Karpas-422 (cell line): ENCODE data around the gene ISYNA1. TPM values are rescaled to one million over a fixed set of nuclear protein-coding genes. Genes with fewer than 3 reads are reported as not detected.

Source experiments
- DNase-seq: peaks from one replicate; pipeline ENCODE4 v3.0.0-alpha.2; 2015
- H2AFZ ChIP-seq: fragments of 200-600 bp; sonication (generic); 2 replicates; pipeline ENCODE4 v1.6.1; 2014; ENCODE audit warnings: antibody characterized with exemption, low read length, mixed read lengths
- H3K27ac ChIP-seq: fragments of 200-600 bp; sonication (generic); 2 replicates; pipeline ENCODE4 v1.5.1; 2014; ENCODE audit warnings: mild to moderate bottlenecking, low read length, moderate library complexity
- H3K27me3 ChIP-seq: fragments of 200-600 bp; sonication (generic); 2 replicates; pipeline ENCODE4 v1.6.1; 2014; ENCODE audit warnings: low read length, mixed read lengths
- H3K36me3 ChIP-seq: fragments of 200-600 bp; sonication (generic); 2 replicates; pipeline ENCODE4 v1.6.1; 2014; ENCODE audit warnings: low read length, mixed read lengths; ENCODE audit not compliant: insufficient read depth
- H3K4me1 ChIP-seq: fragments of 200-600 bp; sonication (generic); 2 replicates; pipeline ENCODE4 v1.6.1; 2014; ENCODE audit warnings: mild to moderate bottlenecking, low read length, mixed read lengths
- H3K4me2 ChIP-seq: fragments of 200-600 bp; sonication (generic); 2 replicates; pipeline ENCODE4 v1.6.1; 2014; ENCODE audit warnings: low read length, low read depth, mild to moderate bottlenecking; ENCODE audit not compliant: poor library complexity, severe bottlenecking
- H3K4me3 ChIP-seq: fragments of 200-600 bp; sonication (generic); 2 replicates; pipeline ENCODE4 v1.5.1; 2014; ENCODE audit warnings: mild to moderate bottlenecking, antibody characterized with exemption, low read length, mixed read lengths
- H3K79me2 ChIP-seq: fragments of 200-600 bp; sonication (generic); 2 replicates; pipeline ENCODE4 v1.6.1; 2014; ENCODE audit warnings: mild to moderate bottlenecking, low read length, mixed read lengths
- H3K9ac ChIP-seq: fragments of 200-600 bp; sonication (generic); 2 replicates; pipeline ENCODE4 v1.6.0; 2014; ENCODE audit warnings: low read length
- H3K9me2 ChIP-seq: fragments of 200-600 bp; sonication (generic), shearing (Covaris generic); replicated peaks from 2 replicates; pipeline ENCODE4 v1.6.0; 2014; ENCODE audit warnings: mild to moderate bottlenecking, low read length, moderate library complexity; ENCODE audit not compliant: insufficient read depth
- H3K9me3 ChIP-seq: fragments of 300-700, 200-600 bp; sonication (generic); 2 replicates; pipeline ENCODE4 v1.6.1; 2014; ENCODE audit warnings: low read length, mixed read lengths
- H4K20me1 ChIP-seq: fragments of 200-600 bp; sonication (generic); 2 replicates; pipeline ENCODE4 v1.6.1; 2014; ENCODE audit warnings: mild to moderate bottlenecking, antibody characterized with exemption, low read length, low read depth; ENCODE audit not compliant: insufficient read depth
- total RNA-seq: library from RNA; depleted of rRNA; stranded (reverse); fragments of >200 nt; shearing (Covaris generic); gene quantifications from 2 replicates; pipeline ENCODE4 v1.2.3, GENCODE V29; 2014; ENCODE audit warnings: low replicate concordance

Gene ISYNA1
- total RNA-seq, 1 experiment from 2014 or later, result 10.0 TPM

DNA sequence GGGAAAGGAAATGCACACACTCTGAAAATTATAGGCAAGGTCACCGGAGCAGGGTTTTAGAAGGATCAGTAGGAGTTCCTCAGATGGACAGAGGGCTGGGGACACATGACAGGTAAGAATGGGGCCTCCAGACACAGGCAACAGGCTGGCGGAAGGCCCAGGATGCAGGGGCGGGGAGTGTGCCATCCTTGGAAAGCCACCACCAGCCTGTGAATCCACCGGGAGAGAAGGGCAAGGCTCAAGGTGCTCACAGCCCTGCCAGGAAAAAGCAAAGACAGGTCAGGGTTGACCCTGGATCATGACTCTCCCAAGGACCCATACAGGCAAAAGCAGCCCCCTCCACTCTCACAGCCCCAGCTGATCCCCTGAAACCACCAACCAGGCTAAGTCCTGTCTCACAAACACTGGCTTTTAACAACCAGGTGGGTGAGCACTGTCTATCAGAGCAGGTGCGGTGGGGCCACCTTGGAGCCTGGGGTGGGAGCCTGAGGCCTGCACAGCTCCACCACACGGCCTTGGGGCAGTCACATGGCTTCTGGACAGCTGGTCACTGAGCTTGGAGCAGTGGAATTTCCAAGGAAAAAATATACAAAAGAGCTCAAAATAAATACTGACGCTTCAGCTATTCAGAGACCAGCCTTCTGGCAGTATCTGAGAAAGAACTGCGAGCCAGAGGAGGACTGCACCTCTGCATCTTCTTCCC lies 35.2 kb upstream of the ISYNA1 start:
- no peak overlapping the region for H2AFZ ChIP-seq
- H3K4me3 ChIP-seq, result no peak overlapping the region
- H4K20me1 ChIP-seq, result peaks cover 5% of the 10 kb centered on the region; the same call in 1 of the 2 replicates
- H3K36me3 ChIP-seq, result no peaks in the 10 kb centered on the region
- H3K27me3 ChIP-seq, result no peaks in the 10 kb centered on the region
- peaks cover 27% of the 10 kb centered on the region for H3K4me1 ChIP-seq
- 0 out of 2 replicates have a peak overlapping the region, but pooled peaks have one; percentile 5 for H3K9ac ChIP-seq
- H3K9me2 ChIP-seq, result no peaks in the 10 kb centered on the region
- no peak overlapping the region for H3K4me2 ChIP-seq
- no peaks in the 10 kb centered on the region for H3K9me3 ChIP-seq
- H3K79me2 ChIP-seq, result peaks cover 53% of the 10 kb centered on the region
- no peak overlapping the region for H3K27ac ChIP-seq
- DNase-seq, result no peak

DNA sequence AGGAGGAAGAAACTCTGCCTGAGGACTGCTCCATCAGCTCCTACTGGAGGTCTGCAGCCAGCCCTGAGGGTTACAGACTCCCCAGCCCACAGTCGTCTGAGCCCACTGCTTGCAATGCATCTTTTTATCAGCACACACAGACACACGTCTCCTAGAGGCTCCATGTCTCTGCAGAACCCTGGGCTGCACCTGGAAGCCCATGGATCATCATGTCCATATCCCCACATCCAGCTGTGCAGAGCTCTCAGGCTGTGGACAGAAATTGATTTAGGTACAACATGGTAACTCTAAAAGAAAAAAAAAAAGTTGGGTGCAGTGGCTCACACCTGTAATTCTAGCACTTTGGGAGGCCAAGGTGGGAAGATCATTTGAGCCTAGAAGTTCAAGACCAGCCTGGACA lies 32.9 kb upstream of the ISYNA1 start:
- no peak overlapping the region for H2AFZ ChIP-seq
- H3K4me2 ChIP-seq, result no peak overlapping the region
- no peaks in the 10 kb centered on the region for H3K9me3 ChIP-seq
- peaks cover 5% of the 10 kb centered on the region; the same call in 1 of the 2 replicates for H4K20me1 ChIP-seq
- H3K27me3 ChIP-seq, result no peaks in the 10 kb centered on the region
- H3K79me2 ChIP-seq, result peaks cover 35% of the 10 kb centered on the region
- no peak for DNase-seq
- H3K9me2 ChIP-seq, result no peaks in the 10 kb centered on the region
- H3K9ac ChIP-seq, result no peak overlapping the region
- H3K4me1 ChIP-seq, result peaks cover 14% of the 10 kb centered on the region
- no peak overlapping the region for H3K4me3 ChIP-seq
- no peaks in the 10 kb centered on the region for H3K36me3 ChIP-seq
- no peak overlapping the region for H3K27ac ChIP-seq

DNA sequence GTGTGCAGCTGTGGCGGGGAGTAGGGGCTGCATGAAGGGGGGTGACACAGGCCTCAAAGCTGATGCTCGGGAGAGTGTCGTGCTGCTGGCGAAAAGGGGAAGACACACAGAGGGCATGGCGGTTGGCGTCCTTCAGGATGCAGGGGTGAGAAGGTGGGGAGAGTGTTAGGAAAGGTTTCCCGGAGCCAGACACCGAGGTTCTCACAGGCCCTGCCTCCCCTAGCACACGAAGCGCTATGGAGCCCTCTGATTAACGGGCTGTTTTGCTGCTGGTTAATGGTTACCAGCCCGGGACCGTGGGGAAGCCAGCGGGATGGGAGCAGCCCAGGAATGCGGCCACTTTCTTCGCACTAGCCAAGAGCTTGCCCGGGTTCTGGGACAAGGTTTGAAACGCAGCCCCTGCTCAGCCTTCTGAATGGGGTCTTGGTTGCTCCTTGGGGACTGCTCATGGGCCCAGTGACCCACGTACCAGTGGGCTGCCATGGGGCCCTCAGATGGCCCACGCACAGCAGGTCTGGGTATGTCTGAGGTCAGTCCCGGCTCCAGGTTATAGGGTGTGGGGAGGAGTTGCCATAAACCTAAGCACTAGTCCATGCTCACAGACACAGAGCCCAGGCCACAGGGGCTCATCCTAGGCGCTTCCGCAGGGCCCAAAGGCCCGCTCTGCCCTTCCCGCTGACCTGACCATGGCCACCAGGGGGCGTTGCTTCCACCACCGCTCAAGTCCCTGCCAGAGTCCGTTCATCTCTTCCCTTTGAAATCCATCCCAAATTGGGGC lies 31.3 kb upstream of the ISYNA1 start:
- Histone ChIP-seq H3K9me2 (no peaks in the 10 kb centered on the region), H4K20me1 (peaks cover under 1% of the 10 kb centered on the region; the same call in 1 of the 2 replicates), H3K9me3 (no peaks in the 10 kb centered on the region), H3K27me3 (no peaks in the 10 kb centered on the region), H3K27ac (no peak overlapping the region), H3K36me3 (no peaks in the 10 kb centered on the region), H2AFZ (no peak overlapping the region), H3K4me3 (no peak overlapping the region), H3K4me2 (no peak overlapping the region), H3K79me2 (peaks cover 20% of the 10 kb centered on the region), H3K4me1 (no peaks in the 10 kb centered on the region), H3K9ac (no peak overlapping the region)
- DNase-seq, result peak; percentile 87

DNA sequence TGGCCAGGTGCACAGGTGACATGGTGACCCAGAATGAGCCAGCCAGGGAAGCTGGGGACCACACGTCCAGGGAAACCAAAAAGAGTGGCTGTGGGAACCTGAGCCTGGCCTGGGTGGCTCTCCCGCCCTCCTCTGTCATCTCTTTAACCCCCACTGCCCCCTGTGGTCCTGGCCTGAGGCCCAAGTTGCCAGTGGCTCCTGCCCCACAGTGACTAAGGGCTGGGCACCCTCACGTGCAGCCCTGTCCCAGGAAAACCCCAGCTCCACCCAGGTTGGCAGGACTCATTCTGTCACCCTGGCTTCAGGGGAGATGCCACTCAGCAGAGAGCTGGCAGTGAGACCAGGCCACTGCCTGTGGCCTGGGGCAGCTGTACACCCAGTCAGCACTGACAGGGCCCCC lies 30.6 kb upstream of the ISYNA1 start:
- Histone ChIP-seq H3K79me2 (peaks cover 12% of the 10 kb centered on the region), H3K27ac (no peak overlapping the region), H3K9me3 (no peaks in the 10 kb centered on the region), H2AFZ (no peak overlapping the region), H4K20me1 (no peaks in the 10 kb centered on the region; the same call in 1 of the 2 replicates), H3K4me2 (no peak overlapping the region), H3K4me1 (no peaks in the 10 kb centered on the region), H3K36me3 (no peaks in the 10 kb centered on the region), H3K27me3 (no peaks in the 10 kb centered on the region), H3K9me2 (no peaks in the 10 kb centered on the region), H3K4me3 (no peak overlapping the region), H3K9ac (no peak overlapping the region)
- no peak for DNase-seq

DNA sequence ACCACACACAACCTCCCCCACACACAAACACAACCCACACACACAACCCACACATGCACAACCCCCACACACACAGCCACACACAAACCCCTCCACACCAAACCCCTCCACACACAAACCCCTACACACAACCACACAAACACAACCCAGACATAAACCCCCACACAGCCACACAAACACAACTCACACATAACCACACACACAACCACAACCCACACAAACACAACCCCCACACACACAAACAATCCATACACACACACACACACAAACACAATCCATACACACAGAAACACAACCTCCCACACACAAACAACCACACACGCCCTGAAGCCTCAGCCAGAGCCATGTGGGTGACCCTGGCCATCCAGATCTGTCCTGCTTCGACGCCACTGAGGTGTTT lies 30.0 kb upstream of the ISYNA1 start:
- Histone ChIP-seq H3K27me3 (no peaks in the 10 kb centered on the region), H4K20me1 (no peaks in the 10 kb centered on the region; the same call in 1 of the 2 replicates), H3K4me1 (no peaks in the 10 kb centered on the region), H3K9ac (no peak overlapping the region), H3K4me3 (no peak overlapping the region), H3K9me2 (no peaks in the 10 kb centered on the region), H3K36me3 (no peaks in the 10 kb centered on the region), H3K27ac (no peak overlapping the region), H3K4me2 (no peak overlapping the region), H2AFZ (no peak overlapping the region), H3K79me2 (peaks cover 7% of the 10 kb centered on the region), H3K9me3 (no peaks in the 10 kb centered on the region)
- DNase-seq, result no peak

DNA sequence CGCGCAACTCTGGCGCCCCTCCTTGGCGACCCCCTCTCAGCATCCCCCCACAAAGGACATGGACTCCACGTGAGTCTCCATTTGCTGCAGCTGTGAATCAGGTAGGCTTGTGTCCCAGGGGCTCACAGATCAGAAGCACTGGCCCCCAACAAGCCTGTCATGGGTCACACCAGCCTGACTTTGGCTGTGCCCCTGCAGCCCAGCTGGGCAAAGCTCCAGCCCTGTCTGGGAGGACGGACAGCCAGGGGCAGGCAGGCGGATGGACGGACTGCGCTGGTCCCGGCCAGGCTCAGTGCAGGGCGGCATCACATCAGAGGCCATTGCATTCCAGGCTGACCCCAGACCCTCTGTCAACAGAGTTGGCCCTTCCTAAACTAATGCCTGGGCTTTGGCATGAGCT lies 28.4 kb upstream of the ISYNA1 start:
- no peak for DNase-seq
- Histone ChIP-seq H3K27ac (no peak overlapping the region), H3K79me2 (peaks cover 6% of the 10 kb centered on the region; the same call in 1 of the 2 replicates), H3K9me2 (no peaks in the 10 kb centered on the region), H3K4me3 (no peak overlapping the region), H3K4me1 (no peaks in the 10 kb centered on the region), H2AFZ (no peak overlapping the region), H3K27me3 (no peaks in the 10 kb centered on the region), H3K9me3 (no peaks in the 10 kb centered on the region), H3K4me2 (no peak overlapping the region), H4K20me1 (no peaks in the 10 kb centered on the region; the same call in 1 of the 2 replicates), H3K9ac (no peak overlapping the region), H3K36me3 (no peaks in the 10 kb centered on the region)

DNA sequence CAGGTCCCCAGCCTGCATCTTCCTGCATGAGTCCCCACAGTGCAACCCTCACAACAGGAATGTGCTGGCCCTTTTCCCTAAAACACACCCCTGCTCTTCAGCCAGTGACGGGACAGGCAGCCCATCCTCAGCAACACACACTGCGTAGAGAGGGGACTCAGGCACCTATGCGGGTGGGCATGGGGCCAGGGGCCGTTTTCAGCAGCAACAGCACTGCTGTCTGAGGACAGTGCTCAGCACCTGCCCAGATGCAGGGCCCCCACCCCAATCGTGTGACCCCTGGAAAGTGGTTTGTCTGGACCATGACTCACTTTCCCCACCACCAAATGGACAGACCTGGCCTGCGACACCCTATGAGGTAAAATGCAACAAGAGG lies 28.0 kb upstream of the ISYNA1 start:
- Histone ChIP-seq H3K27me3 (no peaks in the 10 kb centered on the region), H4K20me1 (peaks cover under 1% of the 10 kb centered on the region; the same call in 1 of the 2 replicates), H3K9me2 (no peaks in the 10 kb centered on the region), H3K36me3 (no peaks in the 10 kb centered on the region), H3K79me2 (peaks cover 6% of the 10 kb centered on the region; the same call in 1 of the 2 replicates), H3K4me3 (no peak overlapping the region), H3K27ac (no peak overlapping the region), H3K4me2 (no peak overlapping the region), H3K4me1 (no peaks in the 10 kb centered on the region), H2AFZ (no peak overlapping the region), H3K9me3 (no peaks in the 10 kb centered on the region), H3K9ac (no peak overlapping the region)
- no peak for DNase-seq

DNA sequence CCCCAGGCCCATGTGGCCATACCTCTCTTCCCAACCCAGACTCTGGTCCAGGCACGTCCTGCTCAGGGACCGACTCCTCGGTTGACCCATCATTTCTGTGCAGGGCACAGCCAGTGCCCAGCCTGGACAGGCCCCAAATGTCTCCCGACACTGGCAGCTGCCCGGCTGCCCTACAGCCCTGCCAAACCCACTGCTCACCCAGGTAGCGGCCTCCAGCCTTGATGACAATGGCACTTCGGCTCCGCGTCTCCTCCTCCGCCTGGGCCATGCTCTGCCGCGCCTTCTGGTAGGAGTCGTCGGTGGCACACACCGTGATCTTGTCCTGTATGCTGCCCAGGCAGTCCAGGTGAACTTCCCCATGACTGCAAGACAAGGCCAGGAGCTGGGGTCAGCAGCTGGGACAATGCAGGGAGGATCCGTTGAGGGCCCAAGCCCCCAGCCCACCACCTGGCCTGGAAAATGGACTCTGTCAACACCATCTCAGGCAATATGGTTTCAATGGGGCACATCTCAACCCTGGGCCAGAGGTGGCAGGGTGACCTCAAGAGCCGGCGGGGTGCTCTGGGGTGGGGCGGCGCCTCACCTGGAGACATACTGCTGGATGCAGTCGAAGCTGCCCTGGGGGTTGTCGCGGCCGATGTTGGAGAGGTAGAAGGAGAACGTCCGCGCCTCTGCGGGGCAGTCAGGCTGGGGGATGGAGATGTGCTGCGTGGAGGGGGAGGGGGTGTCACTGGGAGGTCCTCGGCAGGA lies 27.5 kb upstream of the ISYNA1 start:
- H3K79me2 ChIP-seq, result peaks cover 6% of the 10 kb centered on the region; the same call in 1 of the 2 replicates
- no peak overlapping the region for H3K27ac ChIP-seq
- no peak for DNase-seq
- no peaks in the 10 kb centered on the region for H3K9me2 ChIP-seq
- H2AFZ ChIP-seq, result no peak overlapping the region
- H3K9me3 ChIP-seq, result no peaks in the 10 kb centered on the region
- H3K4me1 ChIP-seq, result no peaks in the 10 kb centered on the region
- H3K4me2 ChIP-seq, result no peak overlapping the region
- H3K9ac ChIP-seq, result no peak overlapping the region
- H4K20me1 ChIP-seq, result peaks cover 3% of the 10 kb centered on the region; the same call in 1 of the 2 replicates
- no peaks in the 10 kb centered on the region for H3K36me3 ChIP-seq
- no peaks in the 10 kb centered on the region for H3K27me3 ChIP-seq
- H3K4me3 ChIP-seq, result no peak overlapping the region
